ENCODE data around the gene STARD3.

STARD3 gene

DNA sequence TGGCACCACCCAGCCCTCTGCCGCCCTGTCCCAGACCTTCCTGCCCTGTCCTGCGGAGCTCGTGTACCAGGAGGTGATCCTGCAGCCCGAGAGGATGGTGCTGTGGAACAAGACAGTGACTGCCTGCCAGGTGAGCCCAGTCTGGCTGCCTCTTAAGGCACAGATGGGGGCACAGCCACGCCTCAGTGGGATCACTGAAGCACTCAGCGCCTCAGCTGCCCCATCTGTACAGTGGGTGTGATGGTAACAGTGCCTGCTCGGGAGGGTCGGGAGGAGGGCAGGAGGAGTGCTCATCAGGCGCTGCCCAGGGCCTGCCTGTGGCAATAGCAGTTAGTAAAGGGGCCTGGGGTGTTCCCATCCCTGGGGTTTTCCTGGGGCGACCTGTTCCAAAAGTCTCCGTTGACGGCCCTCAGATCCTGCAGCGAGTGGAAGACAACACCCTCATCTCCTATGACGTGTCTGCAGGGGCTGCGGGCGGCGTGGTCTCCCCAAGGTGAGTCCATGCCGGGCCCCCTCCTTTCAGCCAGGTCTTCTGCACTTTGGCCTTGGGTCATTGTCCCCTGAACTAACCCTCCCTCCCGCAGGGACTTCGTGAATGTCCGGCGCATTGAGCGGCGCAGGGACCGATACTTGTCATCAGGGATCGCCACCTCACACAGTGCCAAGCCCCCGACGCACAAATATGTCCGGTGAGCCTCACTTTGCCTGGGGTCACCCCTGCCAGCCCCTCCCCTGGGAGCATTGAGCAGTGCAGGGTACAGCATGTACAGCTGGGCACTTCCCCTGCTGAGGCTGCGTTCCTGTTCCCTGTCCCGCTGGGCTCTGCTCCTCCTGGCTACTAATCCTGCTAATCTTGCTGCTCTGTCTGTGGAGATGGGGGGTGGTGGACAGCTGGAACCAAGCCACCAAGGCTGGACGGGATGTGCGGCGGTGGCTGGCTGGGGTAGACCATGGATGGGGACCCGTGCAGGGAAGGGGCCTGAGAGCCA is 23.7 kb downstream of the STARD3 start:
- DNase-seq: no peak

GRCh38 chr17:39661744-39662541 is 25.0 kb downstream of the STARD3 start:
- DNase-seq: no peak

GRCh38 chr17:39662551-39663339 is 25.8 kb downstream of the STARD3 start:
- DNase-seq: no peak

DNA sequence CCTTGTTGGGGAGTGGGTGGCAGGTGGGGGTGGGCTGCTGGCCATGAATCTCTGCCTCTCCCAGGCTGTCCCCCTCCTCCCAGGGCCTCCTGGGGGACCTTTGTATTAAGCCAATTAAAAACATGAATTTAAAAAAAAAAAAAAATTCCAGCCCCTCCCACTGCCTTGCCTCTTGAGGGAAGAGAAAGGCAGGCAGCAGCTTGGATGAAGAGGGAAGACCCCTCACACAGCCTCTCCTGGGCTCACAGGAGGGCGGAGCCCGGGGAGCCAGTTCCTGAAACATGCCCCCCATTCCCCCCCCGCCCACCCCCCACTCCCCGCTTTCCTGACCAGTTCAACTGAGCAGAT is 26.4 kb downstream of the STARD3 start:
- DNase-seq: no peak

DNA sequence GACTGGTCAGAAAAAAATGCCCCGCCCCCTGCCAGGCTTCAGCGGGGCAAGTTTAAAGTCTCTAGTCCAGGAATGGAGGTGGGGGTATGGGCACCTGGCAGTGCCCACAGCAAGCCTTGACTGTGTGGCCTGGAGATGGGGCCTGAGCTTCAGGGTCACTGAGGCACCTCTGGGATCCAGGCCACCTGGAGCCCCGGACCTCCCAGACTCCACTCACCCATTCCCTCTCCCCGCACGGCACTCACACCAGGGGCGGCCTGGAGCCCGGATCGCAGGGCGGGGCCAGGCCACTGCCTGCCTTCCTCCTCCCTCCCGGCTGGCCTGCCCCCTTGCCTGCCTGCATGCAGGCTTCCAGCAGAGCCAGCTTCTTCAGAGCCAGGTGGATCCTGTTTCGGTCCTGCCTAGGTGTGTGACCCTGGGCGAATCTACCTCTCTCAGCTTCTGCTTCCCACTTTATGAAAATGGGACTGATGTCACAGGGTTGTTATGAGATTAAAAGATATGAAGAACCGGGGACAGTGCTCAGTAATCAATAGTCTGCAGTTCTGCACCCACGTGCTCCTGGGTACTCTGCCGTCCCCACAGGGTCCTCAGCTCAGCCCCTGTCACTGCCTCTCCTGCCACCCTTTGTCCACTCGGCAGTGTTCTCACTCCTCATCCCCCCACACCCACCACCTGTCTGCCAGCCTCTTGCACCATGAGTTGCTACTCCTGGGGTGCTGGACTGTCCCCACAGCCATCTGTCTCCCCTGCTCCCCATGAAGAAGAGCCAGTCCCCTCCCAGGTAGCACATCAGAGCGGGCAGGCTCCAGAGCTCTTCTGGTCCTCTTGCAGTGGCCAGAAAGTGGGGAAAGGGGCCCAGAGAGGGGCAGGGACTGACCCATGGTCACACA is 27.0 kb downstream of the STARD3 start:
- no peak for DNase-seq

- no peak for DNase-seq
Measured at GRCh38 chr17:39664581-39665561, 27.9 kb downstream of the STARD3 start, which contains the start of gene TCAP. Gene TCAP, plus strand, starts transcription at chr17:39665349. Its CDS starts 11 bp downstream, at chr17:39665360.

DNA sequence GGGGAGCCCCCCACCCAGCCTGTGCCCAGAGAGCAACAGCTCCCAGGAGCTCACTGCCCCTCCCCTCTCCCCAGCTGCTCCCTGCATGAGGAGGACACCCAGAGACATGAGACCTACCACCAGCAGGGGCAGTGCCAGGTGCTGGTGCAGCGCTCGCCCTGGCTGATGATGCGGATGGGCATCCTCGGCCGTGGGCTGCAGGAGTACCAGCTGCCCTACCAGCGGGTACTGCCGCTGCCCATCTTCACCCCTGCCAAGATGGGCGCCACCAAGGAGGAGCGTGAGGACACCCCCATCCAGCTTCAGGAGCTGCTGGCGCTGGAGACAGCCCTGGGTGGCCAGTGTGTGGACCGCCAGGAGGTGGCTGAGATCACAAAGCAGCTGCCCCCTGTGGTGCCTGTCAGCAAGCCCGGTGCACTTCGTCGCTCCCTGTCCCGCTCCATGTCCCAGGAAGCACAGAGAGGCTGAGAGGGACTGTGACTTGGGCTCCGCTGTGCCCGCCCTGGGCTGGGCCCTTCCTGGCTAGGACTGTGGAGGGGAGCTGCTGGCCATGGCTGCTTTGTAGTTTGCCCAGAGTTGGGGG is 28.8 kb downstream of the STARD3 start:
- no peak for DNase-seq

GRCh38 chr17:39666231-39666600 is 29.3 kb downstream of the STARD3 start:
- no peak for DNase-seq

DNA sequence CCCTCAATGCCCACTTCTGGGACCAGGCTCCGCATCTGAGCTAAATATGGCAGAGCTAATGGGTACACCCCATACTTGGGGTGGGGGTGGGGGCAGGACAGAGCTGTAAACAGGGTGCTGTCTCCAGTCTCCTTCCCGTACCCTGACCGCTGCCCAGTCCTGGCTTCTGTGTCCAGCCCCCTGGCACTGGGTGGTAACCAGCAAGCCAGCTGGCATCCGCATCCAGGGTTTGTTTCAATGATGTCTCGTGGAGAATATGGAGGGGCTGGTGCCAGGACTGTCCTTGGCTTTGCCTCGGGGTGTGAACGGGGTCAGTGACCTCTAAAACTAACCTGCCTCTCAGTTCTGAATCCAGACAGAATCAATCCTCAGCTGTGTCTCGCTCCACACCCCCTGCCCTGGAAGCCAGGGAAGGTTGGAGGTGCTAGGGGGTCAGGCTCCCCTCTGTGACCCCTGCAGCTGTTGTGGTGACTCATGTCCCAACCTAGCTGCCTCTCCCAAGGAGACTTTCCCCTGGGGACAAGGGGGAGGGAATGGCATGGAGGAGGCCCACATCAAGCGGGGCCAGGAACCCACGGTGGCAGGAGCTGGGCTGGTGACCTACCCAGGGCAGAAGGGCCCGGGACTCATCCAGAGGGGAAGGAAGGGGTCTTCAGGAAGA is 29.8 kb downstream of the STARD3 start:
- DNase-seq: no peak

GRCh38 chr17:39667262-39667944 is 30.5 kb downstream of the STARD3 start:
- DNase-seq: no peak

DNA sequence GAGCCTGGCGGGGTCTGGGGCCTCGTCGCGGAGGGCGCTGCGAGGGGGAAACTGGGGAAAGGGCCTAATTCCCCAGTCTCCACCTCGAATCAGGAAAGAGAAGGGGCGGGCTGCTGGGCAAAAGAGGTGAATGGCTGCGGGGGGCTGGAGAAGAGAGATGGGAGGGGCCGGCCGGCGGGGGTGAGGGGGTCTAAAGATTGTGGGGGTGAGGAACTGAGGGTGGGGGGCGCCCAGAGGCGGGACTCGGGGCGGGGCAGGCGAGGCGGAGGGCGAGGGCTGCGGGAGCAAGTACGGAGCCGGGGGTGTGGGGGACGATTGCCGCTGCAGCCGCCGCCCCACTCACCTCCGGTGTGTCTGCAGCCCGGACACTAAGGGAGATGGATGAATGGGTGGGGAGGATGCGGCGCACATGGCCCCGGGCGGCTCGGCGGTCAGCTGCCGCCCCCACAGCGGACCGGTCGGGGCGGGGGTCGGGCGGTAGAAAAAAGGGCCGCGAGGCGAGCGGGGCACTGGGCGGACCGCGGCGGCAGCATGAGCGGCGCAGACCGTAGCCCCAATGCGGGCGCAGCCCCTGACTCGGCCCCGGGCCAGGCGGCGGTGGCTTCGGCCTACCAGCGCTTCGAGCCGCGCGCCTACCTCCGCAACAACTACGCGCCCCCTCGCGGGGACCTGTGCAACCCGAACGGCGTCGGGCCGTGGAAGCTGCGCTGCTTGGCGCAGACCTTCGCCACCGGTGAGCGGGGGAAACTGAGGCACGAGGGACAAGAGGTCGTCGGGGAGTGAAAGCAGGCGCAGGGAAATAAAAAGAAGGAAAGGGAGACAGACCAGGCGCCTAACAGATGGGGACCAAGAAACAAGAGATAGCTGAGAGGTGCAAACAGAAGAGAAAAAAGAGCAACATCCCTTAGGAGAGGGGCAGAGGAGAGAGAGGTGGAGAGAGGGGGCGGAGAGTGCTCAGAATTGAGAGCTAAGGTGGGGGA is 31.3 kb downstream of the STARD3 start, which contains the start of gene PNMT:
PNMT (plus strand) TSS at position 509 of the 980 bp plus-strand sequence; CDS start at position 532, 23 bp downstream.
- no peak for DNase-seq

- DNase-seq: no peak
Measured at GRCh38 chr17:39669897-39670735, 33.2 kb downstream of the STARD3 start.

DNA sequence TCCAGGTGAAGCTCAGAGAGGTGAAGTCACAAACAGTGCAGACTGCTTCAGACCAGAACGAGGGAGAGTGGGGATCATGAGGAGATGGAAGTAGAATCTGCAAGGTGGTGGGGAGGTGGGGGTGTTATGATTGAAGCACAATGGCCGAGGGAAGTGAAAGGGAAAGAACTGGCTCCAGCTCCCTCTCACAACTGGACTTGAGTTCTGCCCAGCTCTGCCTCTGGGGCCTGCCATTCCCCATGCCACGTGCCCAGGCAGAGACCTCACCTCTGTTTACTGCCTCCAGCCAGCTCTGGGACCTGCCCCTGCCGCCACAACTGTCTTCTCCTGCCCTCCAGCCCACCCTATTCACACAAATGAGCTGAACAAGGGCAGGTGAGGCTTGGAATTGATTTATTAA is 33.8 kb downstream of the STARD3 start:
- DNase-seq: no peak

GRCh38 chr17:39671651-39672521 is 34.9 kb downstream of the STARD3 start:
- no peak for DNase-seq

GRCh38 chr17:39672522-39673334 is 35.8 kb downstream of the STARD3 start:
- DNase-seq: no peak
